SU-DHL-6 (cell line): Measurements from ENCODE around the gene SMIM31.

Experiments
- EZH2phosphoT487 ChIP-seq: fragments of 200-600 bp; sonication (generic), shearing (Covaris generic); conservative IDR thresholded peaks from 2 replicates; pipeline ENCODE4 v1.6.1; 2018; ENCODE audit warnings: mild to moderate bottlenecking, antibody characterized with exemption, low read length, moderate library complexity, mixed read lengths
- TF ChIP-seq, protein P1 (sequence below): fragments of 200-600 bp; sonication (generic); IDR thresholded peaks from one replicate; pipeline ENCODE4 v1.5.1; 2017; ENCODE audit warnings: antibody characterized with exemption, mild to moderate bottlenecking, low read length, moderate library complexity; ENCODE audit not compliant: insufficient read depth, poor library complexity, severe bottlenecking

DNA sequence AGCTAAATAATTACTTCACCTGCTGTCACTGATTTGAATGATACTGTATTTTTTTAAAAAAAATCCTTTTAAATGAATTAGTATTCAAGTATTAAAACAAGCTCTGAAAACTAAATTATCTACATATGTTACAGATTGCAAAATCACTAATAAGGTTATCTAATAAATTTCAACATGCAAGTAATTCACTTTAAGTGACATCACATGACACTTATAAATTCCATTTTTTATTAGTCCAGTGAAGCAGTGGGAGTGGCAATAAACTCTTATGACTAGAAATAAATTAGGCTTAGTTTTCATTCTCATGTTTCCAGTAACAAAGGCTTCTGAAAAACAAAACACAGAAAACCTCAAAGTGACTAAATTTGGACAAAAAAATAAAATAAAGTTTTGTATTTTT, 36.3 kb downstream of the SMIM31 start:
- TF ChIP-seq, protein P1, sequence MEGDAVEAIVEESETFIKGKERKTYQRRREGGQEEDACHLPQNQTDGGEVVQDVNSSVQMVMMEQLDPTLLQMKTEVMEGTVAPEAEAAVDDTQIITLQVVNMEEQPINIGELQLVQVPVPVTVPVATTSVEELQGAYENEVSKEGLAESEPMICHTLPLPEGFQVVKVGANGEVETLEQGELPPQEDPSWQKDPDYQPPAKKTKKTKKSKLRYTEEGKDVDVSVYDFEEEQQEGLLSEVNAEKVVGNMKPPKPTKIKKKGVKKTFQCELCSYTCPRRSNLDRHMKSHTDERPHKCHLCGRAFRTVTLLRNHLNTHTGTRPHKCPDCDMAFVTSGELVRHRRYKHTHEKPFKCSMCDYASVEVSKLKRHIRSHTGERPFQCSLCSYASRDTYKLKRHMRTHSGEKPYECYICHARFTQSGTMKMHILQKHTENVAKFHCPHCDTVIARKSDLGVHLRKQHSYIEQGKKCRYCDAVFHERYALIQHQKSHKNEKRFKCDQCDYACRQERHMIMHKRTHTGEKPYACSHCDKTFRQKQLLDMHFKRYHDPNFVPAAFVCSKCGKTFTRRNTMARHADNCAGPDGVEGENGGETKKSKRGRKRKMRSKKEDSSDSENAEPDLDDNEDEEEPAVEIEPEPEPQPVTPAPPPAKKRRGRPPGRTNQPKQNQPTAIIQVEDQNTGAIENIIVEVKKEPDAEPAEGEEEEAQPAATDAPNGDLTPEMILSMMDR, result no peak
- no peak for TF ChIP-seq EZH2phosphoT487
